PFSK-1 (cell line): ENCODE measurements around the gene PAK2.

Experiments
- POLR2AphosphoS5 ChIP-seq: IDR thresholded peaks from 2 replicates; pipeline ENCODE4 v1.6.1; 2012; ENCODE audit warnings: low read depth, mild to moderate bottlenecking, control low read depth, low read length, moderate library complexity
- REST ChIP-seq, 2 experiments: IDR thresholded peaks; 2 replicates each; pipeline versions ENCODE4 v1.6.1 to v1.8.0; 2011 to 2012; ENCODE audit warnings: low read depth in 2 of 2, low read length in 2 of 2, control low read depth in 1 of 2, inconsistent platforms in 1 of 2, mild to moderate bottlenecking in 1 of 2, moderate library complexity in 1 of 2; ENCODE audit not compliant: insufficient read depth in 1 of 2
- TAF1 ChIP-seq: IDR thresholded peaks from 2 replicates; pipeline ENCODE4 v1.6.1; 2012; ENCODE audit warnings: low read length, control low read depth, borderline replicate concordance; ENCODE audit not compliant: insufficient read depth

- TF ChIP-seq REST (IDR thresholded peaks at IDR 0.05; ENCODE audit: insufficient read depth in 1 of 2, low read depth in 2 of 2, low read length in 2 of 2), result no peak
- no peak for TF ChIP-seq POLR2AphosphoS5
- no peak for TF ChIP-seq TAF1
These were observed 23.5 kb downstream of the PAK2 start for GRCh38 chr3:196763179-196763578.
